ENCODE measurements around the gene LEFTY1. TPM values are rescaled to one million over a fixed set of nuclear protein-coding genes. Genes with fewer than 3 reads are reported as not detected.

LEFTY1 gene
- total RNA-seq, 1 experiment from 2014 or later: 0.64 TPM

DNA sequence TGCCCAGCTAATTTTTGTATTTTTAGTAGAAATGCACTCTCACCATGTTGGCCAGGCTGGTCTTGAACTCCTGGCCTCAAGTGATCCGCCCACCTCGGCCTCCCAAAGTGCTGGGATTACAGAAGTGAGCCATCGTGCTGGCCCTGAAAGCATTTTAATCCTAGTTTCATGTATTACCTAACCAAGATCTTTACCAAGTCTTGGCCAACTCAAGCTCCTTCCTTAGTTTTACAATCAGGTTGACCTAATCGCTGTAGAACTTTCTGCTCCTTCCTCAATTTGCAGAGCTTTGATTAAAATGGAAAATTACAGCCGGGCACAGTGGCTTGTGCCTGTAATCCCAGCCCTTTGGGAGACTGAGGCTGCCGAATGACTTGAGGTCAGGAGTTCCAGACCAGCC lies 3.6 kb downstream of the LEFTY1 start:
- H4K20me1 ChIP-seq (ENCODE audit: insufficient read depth): no peaks in the 10 kb centered on the region
- H3K4me3 ChIP-seq (replicated peaks in 1 of 2; ENCODE audit: low read depth in 1 of 2, low read length in 2 of 2): no peak overlapping the region
- RAD21 ChIA-PET (ENCODE audit: low non-redundant PET in 1 of 2, low total read pairs in 2 of 2, uncharacterized antibody in 2 of 2, unreplicated experiment in 2 of 2): no interaction called here
- H3K9me2 ChIP-seq (ENCODE audit: insufficient read depth): no peaks in the 10 kb centered on the region
- H3K9ac ChIP-seq (ENCODE audit: low read length): no peak overlapping the region
- no peaks in the 10 kb centered on the region for H3K27me3 ChIP-seq (ENCODE audit: insufficient read depth, low read length)
- no peak overlapping the region for H3K27ac ChIP-seq (ENCODE audit: low read depth, low read length)
- TF ChIP-seq ZNF274 (IDR thresholded peaks at IDR 0.05; ENCODE audit: low read depth, low read length): no peak
- no peak for TF ChIP-seq TCF7L2 (IDR thresholded peaks at IDR 0.05; ENCODE audit: borderline replicate concordance, extremely low read depth, insufficient read depth, insufficient read length)
- no peak for TF ChIP-seq SP1 (IDR thresholded peaks at IDR 0.05; ENCODE audit: low read depth)
- TF ChIP-seq CBX3 (IDR thresholded peaks at IDR 0.05; ENCODE audit: low read depth): no peak
- TF ChIP-seq SRF (IDR thresholded peaks at IDR 0.05; ENCODE audit: low read depth): no peak
- TF ChIP-seq EGR1 (IDR thresholded peaks at IDR 0.05; ENCODE audit: low read depth): no peak
- no peak for TF ChIP-seq SIN3A (IDR thresholded peaks at IDR 0.05; ENCODE audit: low read depth)
- TF ChIP-seq, protein P1, sequence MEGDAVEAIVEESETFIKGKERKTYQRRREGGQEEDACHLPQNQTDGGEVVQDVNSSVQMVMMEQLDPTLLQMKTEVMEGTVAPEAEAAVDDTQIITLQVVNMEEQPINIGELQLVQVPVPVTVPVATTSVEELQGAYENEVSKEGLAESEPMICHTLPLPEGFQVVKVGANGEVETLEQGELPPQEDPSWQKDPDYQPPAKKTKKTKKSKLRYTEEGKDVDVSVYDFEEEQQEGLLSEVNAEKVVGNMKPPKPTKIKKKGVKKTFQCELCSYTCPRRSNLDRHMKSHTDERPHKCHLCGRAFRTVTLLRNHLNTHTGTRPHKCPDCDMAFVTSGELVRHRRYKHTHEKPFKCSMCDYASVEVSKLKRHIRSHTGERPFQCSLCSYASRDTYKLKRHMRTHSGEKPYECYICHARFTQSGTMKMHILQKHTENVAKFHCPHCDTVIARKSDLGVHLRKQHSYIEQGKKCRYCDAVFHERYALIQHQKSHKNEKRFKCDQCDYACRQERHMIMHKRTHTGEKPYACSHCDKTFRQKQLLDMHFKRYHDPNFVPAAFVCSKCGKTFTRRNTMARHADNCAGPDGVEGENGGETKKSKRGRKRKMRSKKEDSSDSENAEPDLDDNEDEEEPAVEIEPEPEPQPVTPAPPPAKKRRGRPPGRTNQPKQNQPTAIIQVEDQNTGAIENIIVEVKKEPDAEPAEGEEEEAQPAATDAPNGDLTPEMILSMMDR (IDR thresholded peaks at IDR 0.05 in 2 of 3, conservative IDR thresholded peaks at IDR 0.05 in 1 of 3; ENCODE audit: borderline replicate concordance in 1 of 3, insufficient read depth in 1 of 3, low read depth in 2 of 3, low read length in 2 of 3): no peak
- TF ChIP-seq, protein P2, sequence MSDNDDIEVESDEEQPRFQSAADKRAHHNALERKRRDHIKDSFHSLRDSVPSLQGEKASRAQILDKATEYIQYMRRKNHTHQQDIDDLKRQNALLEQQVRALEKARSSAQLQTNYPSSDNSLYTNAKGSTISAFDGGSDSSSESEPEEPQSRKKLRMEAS (IDR thresholded peaks at IDR 0.05): no peak
- no peak for TF ChIP-seq RAD21 (IDR thresholded peaks at IDR 0.05; ENCODE audit: low read depth)
- TF ChIP-seq EZH2phosphoT487 (IDR thresholded peaks at IDR 0.05; ENCODE audit: borderline replicate concordance): no peak
- no peak for TF ChIP-seq JUND (IDR thresholded peaks at IDR 0.05)
- no peak for TF ChIP-seq POLR2AphosphoS5 (IDR thresholded peaks at IDR 0.05; ENCODE audit: low read depth, low read length)
- no peak for TF ChIP-seq EZH2 (IDR thresholded peaks at IDR 0.05)
- TF ChIP-seq YY1 (IDR thresholded peaks at IDR 0.05; ENCODE audit: extremely low read depth, insufficient replicate concordance, low read depth, low read length): no peak
- no peak for TF ChIP-seq ZFX (IDR thresholded peaks at IDR 0.05)
- no peak for TF ChIP-seq POLR2A (IDR thresholded peaks at IDR 0.05; ENCODE audit: borderline replicate concordance, extremely low read depth, insufficient read depth, insufficient read length)
- no peak for TF ChIP-seq FOSL1 (IDR thresholded peaks at IDR 0.05; ENCODE audit: low read depth)
- H3K4me2 ChIP-seq (ENCODE audit: low read length): no peak overlapping the region
- no peaks in the 10 kb centered on the region; the same call in 1 of the 2 replicates for H3K79me2 ChIP-seq (ENCODE audit: insufficient read depth, low read length)
- intact Hi-C loops (cut with micrococcal nuclease): loop anchor here (10.0 kb wide), 1 partner anchor 111 kb away; the partner anchor contains the start of gene SRP9
- no peak overlapping the region for H2AFZ ChIP-seq (ENCODE audit: low read depth, low read length, poor library complexity, severe bottlenecking)
- H3K36me3 ChIP-seq (ENCODE audit: control insufficient read depth in 1 of 2, insufficient read depth in 2 of 2, low read length in 2 of 2): no peaks in the 10 kb centered on the region
- peaks cover 14 to 31% of the 10 kb centered on the region in 2 experiments for H3K4me1 ChIP-seq (ENCODE audit: control insufficient read depth in 1 of 2, insufficient read depth in 2 of 2, low read length in 2 of 2)
- ATAC-seq: no peak
- DNase-seq (ENCODE audit: low read depth, low spot score): no peak
- CTCF ChIA-PET: interaction anchor here (1.6 kb wide), 1 partner anchor 26 kb away, joined by 5 read pairs; no protein-coding TSS in a partner anchor
- BruUV-seq (replicated peaks): no TSS peak
- H3K9me3 ChIP-seq (ENCODE audit: control insufficient read depth in 1 of 2, insufficient read depth in 1 of 2, low read depth in 1 of 2, low read length in 2 of 2): no peaks in the 10 kb centered on the region
- POLR2A ChIA-PET: interaction anchor here (0.7 to 0.9 kb wide), 3 partner anchors 10 to 113 kb away, joined by 3 read pairs; no protein-coding TSS in a partner anchor

All from HCT116 (cell line).